Pancreas (tissue), 10 donors: Measurements from ENCODE around the gene GRIN2A. TPM values are rescaled to one million over a fixed set of nuclear protein-coding genes. Genes with fewer than 3 reads are reported as not detected.

Experiments
- ATAC-seq, 4 donors: fragments of 200-7000 bp; cut with Tn5 transposase; one replicate each; pipeline versions ENCODE4 v1.8.0 to v1.9.1; 2020; ENCODE audit warnings: mild to moderate bottlenecking in 4 of 4, moderate library complexity in 4 of 4
- DNase-seq, 6 donors: peaks; one replicate each; pipeline ENCODE4 v3.0.0-alpha.2; 2020
- FAIRE-seq: peaks from 2 replicates; lab custom pipeline; 2012; peaks lifted over from hg19 to GRCh38; lab: Jason Lieb, UNC
- H3K27ac ChIP-seq, 4 donors: fragments of 200-600 bp; sonication (generic); 1 replicate in 3 of 4; 2 replicates in 1 of 4; pipeline versions ENCODE4 v1.5.0 to v1.8.0; 2020
- H3K27me3 ChIP-seq, 4 donors: fragments of 200-600 bp; one replicate each; pipeline ENCODE4 v1.8.0; 2021
- H3K36me3 ChIP-seq, 3 donors: fragments of 200-600 bp; sonication (generic) in 1 of 3; one replicate each; pipeline versions ENCODE4 v1.5.0 to v1.8.0; 2020 to 2021
- H3K4me1 ChIP-seq, 3 donors: fragments of 200-600 bp; one replicate each; pipeline ENCODE4 v1.8.0; 2021
- H3K4me3 ChIP-seq, 4 donors: fragments of 200-600 bp; sonication (generic) in 2 of 4; one replicate each; pipeline versions ENCODE4 v1.5.0 to v1.8.0; 2020 to 2021
- H3K9me3 ChIP-seq, 4 donors: fragments of 200-600 bp; one replicate each; pipeline ENCODE4 v1.8.0; 2021
- CTCF ChIP-seq, 4 donors: fragments of 200-600 bp; sonication (generic) in 3 of 4; IDR thresholded peaks; one replicate each; pipeline versions ENCODE4 v1.5.0 to v1.8.0; 2021; ENCODE audit warnings: antibody characterized with exemption in 4 of 4
- WGBS, 2 donors: extraction: QIAGEN DNeasy Blood & Tissue Kit; methylation state at CpG; one replicate each; pipeline ENCODE4 v1.1.7; 2013; 5-methylcytosine and 5-hydroxymethylcytosine counted together
- intact Hi-C, 3 donors: fragments of 100-400 bp; cut with DNase I; formaldehyde crosslinking; loops; one replicate each; pipeline versions ENCODE4 v1.11.1 to v1.14.2; 2022
- polyA plus RNA-seq, 2 donors: library from polyadenylated mRNA; stranded (reverse); fragments of 200-250 nt; gene quantifications; one replicate each; pipeline ENCODE4 v1.2.3, GENCODE V29; 2013
- total RNA-seq, 6 donors: library from RNA; stranded (reverse); fragmentation: NEBNext Ultra II Directional in 4 of 6; extraction: Animal tissue kit (Norgen Biotek cat#: 25700) in 4 of 6; gene quantifications; one replicate each; pipeline versions ENCODE4 v1.2.1 to v1.2.4, GENCODE V29; 2021 to 2023
- donor health status: healthy with polysubstance abuse.
- donor health status: DM: no; HTN: no; CAD: no; lungs with moderate emphysema.
- donor health status: DM: no; HTN: no; CAD: no.
- donor health status: control.
- donor health status: control.
- donor health status: Bipolar disorder and iron deficiency.
- donor health status: DM: yes; HTN: yes; CAD: no.
- donor health status: DM: no; HTN: no; CAD: no.
- donor health status: DM: no; HTN: no; CAD: no.
- donor health status: DM: yes; HTN: yes; CAD: no.

The GRIN2A gene
- total and polyA plus RNA-seq, 8 donors: 0.09 to 2.2 (median 0.32) TPM

DNA sequence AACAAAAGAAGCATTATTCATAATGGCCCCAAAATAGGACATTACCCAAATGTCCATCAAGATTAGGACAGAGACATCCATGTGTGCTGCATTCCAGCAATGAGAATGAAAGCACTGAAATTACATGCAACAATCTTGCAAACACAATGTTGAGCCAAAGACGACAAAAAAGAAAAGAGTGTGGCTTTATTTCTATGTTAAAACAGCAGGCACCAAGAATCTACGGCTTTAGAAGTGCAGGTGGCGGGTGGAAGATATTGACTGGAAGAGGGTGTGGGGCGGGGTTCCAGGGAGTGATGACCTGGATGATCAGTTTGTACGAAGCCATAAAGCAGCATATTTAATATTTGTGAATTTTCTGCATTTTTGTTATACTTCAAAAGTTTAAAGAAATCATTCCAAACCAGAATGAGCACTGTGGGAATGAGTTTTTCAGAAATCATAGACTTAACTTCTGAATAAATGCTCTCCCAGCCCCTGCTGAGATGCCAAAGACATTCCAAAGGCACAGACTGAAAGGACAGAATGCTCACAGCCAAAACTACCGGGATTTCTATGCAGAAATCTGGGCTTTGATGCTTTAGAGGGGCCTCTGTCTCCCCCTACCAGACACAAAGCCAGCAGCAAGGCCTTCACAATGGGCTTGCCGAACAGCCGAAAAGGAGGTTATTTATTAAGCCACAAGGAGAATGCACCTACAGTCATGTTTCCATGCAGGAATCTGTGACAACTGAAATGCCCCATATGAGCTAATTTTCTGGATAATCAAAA lies 361.6 kb downstream of the GRIN2A start:
- intact Hi-C loops: no loop called here
- no peak for TF ChIP-seq CTCF (IDR thresholded peaks at IDR 0.05)
- no peaks in the 10 kb centered on the region for H3K9me3 ChIP-seq
- H3K27ac ChIP-seq: no peak overlapping the region
- no peaks in the 10 kb centered on the region for H3K36me3 ChIP-seq
- ATAC-seq (no peak), DNase-seq (no peak), FAIRE-seq (no peak)
- no peak overlapping the region for H3K4me3 ChIP-seq
- no peaks in the 10 kb centered on the region for H3K4me1 ChIP-seq
- no peaks in the 10 kb centered on the region for H3K27me3 ChIP-seq
- WGBS, 2 donors: 51 to 55% methylated on average over 8 of the region's 8 CpGs

DNA sequence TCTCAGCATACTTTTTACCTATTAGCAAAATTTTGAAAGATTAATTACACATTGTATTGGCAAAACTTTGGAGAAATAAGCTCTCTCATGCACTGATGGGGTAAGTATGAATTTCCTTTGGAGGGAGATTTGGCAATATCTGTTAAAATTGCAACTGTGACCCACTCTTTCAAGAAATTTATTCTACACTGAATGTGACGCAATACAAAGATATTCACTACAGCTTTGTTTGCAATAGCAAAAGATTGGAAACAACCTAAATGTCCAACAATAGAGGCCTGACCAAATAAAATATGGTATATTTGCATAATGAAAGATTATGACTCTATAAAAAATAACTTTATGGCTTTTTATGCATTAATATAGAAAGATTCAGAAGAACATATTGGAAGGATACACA lies 363.5 kb downstream of the GRIN2A start:
- TF ChIP-seq CTCF (IDR thresholded peaks at IDR 0.05): no peak
- Histone ChIP-seq H3K9me3 (no peaks in the 10 kb centered on the region), H3K27ac (no peak overlapping the region), H3K27me3 (no peaks in the 10 kb centered on the region), H3K4me1 (no peaks in the 10 kb centered on the region), H3K4me3 (no peak overlapping the region), H3K36me3 (no peaks in the 10 kb centered on the region)
- intact Hi-C loops: no loop called here
- 90 to 91% methylated on average over 1 of the region's 1 CpG for WGBS, 2 donors
- ATAC-seq (no peak), FAIRE-seq (no peak), DNase-seq (no peak)

GRCh38 chr16:9817586-9817985 lies 364.6 kb downstream of the GRIN2A start:
- Histone ChIP-seq H3K36me3 (no peaks in the 10 kb centered on the region), H3K9me3 (no peaks in the 10 kb centered on the region), H3K27me3 (no peaks in the 10 kb centered on the region), H3K27ac (no peak overlapping the region), H3K4me1 (no peaks in the 10 kb centered on the region), H3K4me3 (no peak overlapping the region)
- ATAC-seq: no peak
- no peak for FAIRE-seq
- no peak for TF ChIP-seq CTCF (IDR thresholded peaks at IDR 0.05)
- DNase-seq: no peak
- intact Hi-C loops: no loop called here
- WGBS, 2 donors: 33 to 44% methylated on average over 4 of the region's 4 CpGs

GRCh38 chr16:9816644-9817043 lies 365.6 kb downstream of the GRIN2A start:
- ATAC-seq: no peak
- no peak for FAIRE-seq
- 51 to 54% methylated on average over 2 of the region's 2 CpGs for WGBS, 2 donors

More at GRCh38 chr16:9816644-9817043, 365.6 kb downstream of the GRIN2A start:
- H3K36me3 ChIP-seq: no peaks in the 10 kb centered on the region
- TF ChIP-seq CTCF (IDR thresholded peaks at IDR 0.05): no peak
- no peak overlapping the region for H3K27ac ChIP-seq
- no peaks in the 10 kb centered on the region for H3K4me1 ChIP-seq
- H3K27me3 ChIP-seq: no peaks in the 10 kb centered on the region
- no peak overlapping the region for H3K4me3 ChIP-seq
- no peak for DNase-seq
- intact Hi-C loops: no loop called here
- H3K9me3 ChIP-seq: no peaks in the 10 kb centered on the region
